ENCODE data around the gene PARP3.
A peak's percentile ranks its signal among the peaks of the same experiment; 100 is the strongest.

The PARP3 gene

DNA sequence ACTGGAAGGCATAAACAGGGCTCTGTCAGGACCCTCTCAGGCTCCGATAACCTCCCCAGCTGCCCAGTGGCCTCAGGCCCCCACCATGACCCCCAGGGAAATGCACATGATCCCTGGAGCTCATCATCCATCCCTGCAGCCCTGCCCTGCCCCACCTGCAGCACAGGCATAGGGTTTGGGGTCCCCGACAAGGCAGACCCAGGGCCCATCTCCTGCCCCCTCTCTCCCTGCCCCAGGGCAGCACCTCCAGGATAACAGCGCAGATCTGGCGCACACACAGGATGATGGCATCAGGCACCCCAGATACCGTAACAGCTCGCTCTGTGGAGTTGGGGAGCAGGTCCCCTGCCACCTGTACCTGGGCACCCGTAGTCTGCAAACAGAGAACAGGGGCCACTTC is 17.5 kb downstream of the PARP3 start:
- ATAC-seq (ENCODE audit: low read depth) = no peak
- Histone ChIP-seq H3K36me3 (ENCODE audit: low read depth) (no peaks in the 10 kb centered on the region), H3K27ac (ENCODE audit: poor library complexity, severe bottlenecking) (no peak overlapping the region), H3K4me1 (ENCODE audit: insufficient read depth, poor library complexity, severe bottlenecking) (no peaks in the 10 kb centered on the region), H3K27me3 (ENCODE audit: insufficient read depth, poor library complexity, severe bottlenecking) (no peaks in the 10 kb centered on the region), H3K4me3 (ENCODE audit: severe bottlenecking) (no peak overlapping the region), H3K9me3 (ENCODE audit: severe bottlenecking) (no peaks in the 10 kb centered on the region)
- no peak for DNase-seq (ENCODE audit: low spot score)
- TF ChIP-seq, protein P1, sequence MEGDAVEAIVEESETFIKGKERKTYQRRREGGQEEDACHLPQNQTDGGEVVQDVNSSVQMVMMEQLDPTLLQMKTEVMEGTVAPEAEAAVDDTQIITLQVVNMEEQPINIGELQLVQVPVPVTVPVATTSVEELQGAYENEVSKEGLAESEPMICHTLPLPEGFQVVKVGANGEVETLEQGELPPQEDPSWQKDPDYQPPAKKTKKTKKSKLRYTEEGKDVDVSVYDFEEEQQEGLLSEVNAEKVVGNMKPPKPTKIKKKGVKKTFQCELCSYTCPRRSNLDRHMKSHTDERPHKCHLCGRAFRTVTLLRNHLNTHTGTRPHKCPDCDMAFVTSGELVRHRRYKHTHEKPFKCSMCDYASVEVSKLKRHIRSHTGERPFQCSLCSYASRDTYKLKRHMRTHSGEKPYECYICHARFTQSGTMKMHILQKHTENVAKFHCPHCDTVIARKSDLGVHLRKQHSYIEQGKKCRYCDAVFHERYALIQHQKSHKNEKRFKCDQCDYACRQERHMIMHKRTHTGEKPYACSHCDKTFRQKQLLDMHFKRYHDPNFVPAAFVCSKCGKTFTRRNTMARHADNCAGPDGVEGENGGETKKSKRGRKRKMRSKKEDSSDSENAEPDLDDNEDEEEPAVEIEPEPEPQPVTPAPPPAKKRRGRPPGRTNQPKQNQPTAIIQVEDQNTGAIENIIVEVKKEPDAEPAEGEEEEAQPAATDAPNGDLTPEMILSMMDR (IDR thresholded peaks at IDR 0.05; ENCODE audit: poor library complexity, severe bottlenecking) = no peak

DNA sequence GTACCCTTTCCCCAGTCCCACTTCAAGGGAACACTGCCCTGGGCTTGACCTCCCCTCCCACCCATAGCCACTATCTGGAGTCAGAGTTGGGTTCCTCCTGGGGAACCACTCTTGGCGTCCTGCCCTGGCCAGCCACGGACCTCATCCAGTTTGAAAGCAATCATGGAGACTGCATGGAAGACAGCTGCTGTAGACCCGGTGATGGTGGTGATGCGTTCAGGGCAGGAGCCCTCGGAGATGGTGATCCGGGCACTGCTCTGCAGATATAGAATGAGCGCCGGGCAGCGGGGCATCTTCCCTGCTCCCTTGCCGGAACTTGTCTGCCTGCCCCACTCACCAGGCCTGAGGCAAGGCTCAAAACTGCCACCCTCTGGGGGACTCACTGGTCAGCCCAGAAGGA is 18.2 kb downstream of the PARP3 start:
- Histone ChIP-seq H3K4me3 (ENCODE audit: severe bottlenecking) (no peak overlapping the region), H3K27me3 (ENCODE audit: insufficient read depth, poor library complexity, severe bottlenecking) (no peaks in the 10 kb centered on the region), H3K4me1 (ENCODE audit: insufficient read depth, poor library complexity, severe bottlenecking) (no peaks in the 10 kb centered on the region), H3K9me3 (ENCODE audit: severe bottlenecking) (no peaks in the 10 kb centered on the region), H3K36me3 (ENCODE audit: low read depth) (no peaks in the 10 kb centered on the region), H3K27ac (ENCODE audit: poor library complexity, severe bottlenecking) (no peak overlapping the region)
- DNase-seq (ENCODE audit: low spot score) = no peak
- ATAC-seq (ENCODE audit: low read depth) = no peak
- TF ChIP-seq, protein P1 (IDR thresholded peaks at IDR 0.05; ENCODE audit: poor library complexity, severe bottlenecking) = no peak

DNA sequence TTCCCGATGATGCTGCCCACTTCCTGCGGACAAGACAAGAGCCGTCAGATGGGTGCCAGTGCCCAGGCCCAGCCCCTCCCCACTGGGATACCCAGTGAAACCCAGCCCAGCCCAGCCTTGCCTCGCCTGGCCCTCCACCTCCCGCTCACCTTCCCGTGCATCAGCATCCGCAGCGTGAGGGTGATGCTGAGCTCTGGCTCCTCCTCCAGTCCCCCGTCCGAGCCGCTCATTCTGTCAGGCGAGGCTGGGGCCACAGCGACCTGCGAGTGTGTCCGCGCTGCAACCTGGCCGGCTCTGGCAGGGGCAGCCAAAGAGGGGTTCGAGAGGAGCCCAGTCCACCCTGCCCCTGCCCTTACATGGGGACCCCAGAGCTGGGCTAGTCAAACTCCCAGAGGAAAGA is 18.8 kb downstream of the PARP3 start:
- Histone ChIP-seq H3K27me3 (ENCODE audit: insufficient read depth, poor library complexity, severe bottlenecking) (no peaks in the 10 kb centered on the region), H3K4me1 (ENCODE audit: insufficient read depth, poor library complexity, severe bottlenecking) (no peaks in the 10 kb centered on the region), H3K36me3 (ENCODE audit: low read depth) (no peaks in the 10 kb centered on the region)

DNA sequence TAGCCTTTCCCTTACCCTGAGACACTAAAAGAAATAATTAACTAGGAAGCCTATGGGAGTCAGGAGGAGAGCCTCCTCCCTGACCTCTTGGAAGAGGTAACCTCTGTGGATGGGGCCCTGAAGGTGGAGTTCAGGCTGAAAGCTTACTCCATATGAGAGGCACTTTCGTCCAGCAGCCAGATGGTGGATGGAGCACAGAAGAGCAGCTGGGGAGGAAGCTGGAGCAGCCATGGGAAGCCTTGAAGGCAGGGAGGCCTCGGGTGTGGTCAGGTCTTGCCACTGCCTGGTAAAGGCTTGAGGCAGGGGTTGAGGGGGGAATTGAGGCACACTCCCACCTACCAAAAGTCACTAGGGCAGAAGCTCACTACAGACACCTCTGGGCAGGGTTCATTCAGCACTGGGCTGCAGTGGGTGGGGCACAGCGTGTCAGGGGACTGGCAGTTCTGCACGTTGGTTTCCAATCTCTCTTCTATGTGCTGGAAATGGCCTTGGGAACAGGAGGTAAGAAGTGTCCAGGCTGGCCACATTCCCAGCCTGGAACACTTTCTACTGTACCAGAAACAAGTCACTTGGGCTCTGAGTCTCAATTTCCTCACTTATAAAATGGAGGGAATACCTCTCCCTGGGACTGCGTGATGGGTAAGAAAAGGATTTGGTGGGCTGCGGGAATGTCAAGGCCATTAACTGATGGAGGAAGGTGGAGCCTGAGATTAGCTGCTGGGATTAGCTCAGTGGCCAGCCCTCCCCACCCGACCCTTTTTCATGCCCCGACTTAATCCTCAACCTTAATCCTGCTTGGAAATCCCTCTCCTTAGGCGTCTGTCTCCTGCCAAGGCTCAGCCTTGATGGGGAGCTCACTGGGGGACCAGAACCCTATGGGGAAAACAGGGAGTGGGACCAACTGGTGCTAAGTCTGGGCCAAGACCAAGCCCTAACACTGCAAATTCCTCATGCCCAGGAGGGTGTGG is 19.7 kb downstream of the PARP3 start:
- no peak overlapping the region for H3K4me3 ChIP-seq (ENCODE audit: severe bottlenecking)
- H3K4me1 ChIP-seq (ENCODE audit: insufficient read depth, poor library complexity, severe bottlenecking) = no peaks in the 10 kb centered on the region
- DNase-seq (ENCODE audit: low spot score) (no peak), ATAC-seq (ENCODE audit: low read depth) (no peak)
- no peak overlapping the region for H3K27ac ChIP-seq (ENCODE audit: poor library complexity, severe bottlenecking)
- H3K36me3 ChIP-seq (ENCODE audit: low read depth) = no peaks in the 10 kb centered on the region
- TF ChIP-seq, protein P1 (IDR thresholded peaks at IDR 0.05; ENCODE audit: poor library complexity, severe bottlenecking) = no peak
- H3K27me3 ChIP-seq (ENCODE audit: insufficient read depth, poor library complexity, severe bottlenecking) = no peaks in the 10 kb centered on the region
- no peaks in the 10 kb centered on the region for H3K9me3 ChIP-seq (ENCODE audit: severe bottlenecking)

More for the DNA sequence above, 18.8 kb downstream of the PARP3 start:
- ATAC-seq (ENCODE audit: low read depth) (no peak), DNase-seq (ENCODE audit: low spot score) (peak; percentile 68)
- Histone ChIP-seq H3K4me3 (ENCODE audit: severe bottlenecking) (no peak overlapping the region), H3K9me3 (ENCODE audit: severe bottlenecking) (no peaks in the 10 kb centered on the region), H3K27ac (ENCODE audit: poor library complexity, severe bottlenecking) (no peak overlapping the region)
- TF ChIP-seq, protein P1 (IDR thresholded peaks at IDR 0.05; ENCODE audit: poor library complexity, severe bottlenecking) = no peak

Measured in RWPE2 (cell line).